ENCODE data around the gene FHL3.

The FHL3 gene

DNA sequence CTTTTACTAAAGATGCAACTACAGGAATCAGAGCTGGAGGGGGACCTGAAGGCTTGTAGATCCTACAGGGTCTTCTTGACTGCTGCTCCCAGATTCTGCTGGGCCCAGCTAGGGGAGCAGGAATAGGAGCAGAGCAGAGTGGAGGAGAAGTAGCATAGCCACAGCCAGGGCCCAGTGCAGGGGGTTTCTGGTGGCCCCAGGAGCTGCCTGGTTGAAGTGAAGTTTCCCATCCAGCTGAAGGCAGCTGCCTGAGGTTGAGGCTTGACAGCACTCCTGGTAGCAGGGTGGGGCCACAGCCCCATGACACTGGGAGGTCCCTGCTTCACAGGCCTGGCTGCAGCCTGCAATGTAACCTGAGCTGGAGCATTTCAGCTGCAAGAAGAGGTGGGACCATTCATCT, 56.5 kb downstream of the FHL3 start:
- H3K4me3 ChIP-seq (ENCODE audit: low read length in 2 of 2): no peak overlapping the region
- peaks cover 14% of the 10 kb centered on the region for H3K4me1 ChIP-seq (ENCODE audit: control insufficient read depth, insufficient read depth, low read length)
- no peak overlapping the region for H3K9ac ChIP-seq (ENCODE audit: low read length in 2 of 2)
- no peaks in the 10 kb centered on the region for H3K9me3 ChIP-seq (ENCODE audit: control insufficient read depth in 2 of 2, low read length in 2 of 2)
- H3K36me3 ChIP-seq (ENCODE audit: control insufficient read depth in 2 of 2, insufficient read depth in 2 of 2, low read length in 2 of 2): peaks cover 2 to 4% of the 10 kb centered on the region in 2 donors
- no peaks in the 10 kb centered on the region for H3K27me3 ChIP-seq (ENCODE audit: control insufficient read depth in 1 of 2, insufficient read depth in 2 of 2, low read length in 2 of 2)
- H3K27ac ChIP-seq (ENCODE audit: low read length): no peak overlapping the region

DNA sequence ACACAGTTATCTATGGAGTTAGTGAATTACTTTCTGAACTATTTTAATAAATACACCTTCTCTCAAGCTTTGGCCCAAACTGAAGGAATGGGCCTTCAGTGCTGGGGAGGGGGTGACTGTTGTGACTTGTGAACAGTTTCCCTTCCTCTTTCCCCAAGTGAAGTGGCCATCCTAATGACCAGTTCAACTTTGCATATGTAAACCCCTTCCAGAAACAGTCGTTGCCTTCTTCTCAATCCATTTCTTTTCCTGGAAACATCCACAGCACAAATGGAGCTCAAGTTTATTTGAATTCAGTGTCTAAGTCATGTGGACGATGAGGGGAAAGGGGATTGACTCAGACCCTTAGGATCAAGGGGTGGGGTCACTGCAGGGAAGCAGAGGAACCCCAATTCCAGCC, 57.1 kb downstream of the FHL3 start:
- H3K27me3 ChIP-seq (ENCODE audit: control insufficient read depth in 1 of 2, insufficient read depth in 2 of 2, low read length in 2 of 2): no peaks in the 10 kb centered on the region
- no peak overlapping the region for H3K4me3 ChIP-seq (ENCODE audit: low read length in 2 of 2)
- no peak overlapping the region for H3K27ac ChIP-seq (ENCODE audit: low read length)
- no peaks in the 10 kb centered on the region for H3K9me3 ChIP-seq (ENCODE audit: control insufficient read depth in 2 of 2, low read length in 2 of 2)
- H3K9ac ChIP-seq (ENCODE audit: low read length in 2 of 2): no peak overlapping the region
- peaks cover 14% of the 10 kb centered on the region for H3K4me1 ChIP-seq (ENCODE audit: control insufficient read depth, insufficient read depth, low read length)
- peaks cover 5 to 10% of the 10 kb centered on the region in 2 donors for H3K36me3 ChIP-seq (ENCODE audit: control insufficient read depth in 2 of 2, insufficient read depth in 2 of 2, low read length in 2 of 2)

GRCh38 chr1:37947364-37947763, 58.0 kb downstream of the FHL3 start:
- H3K4me3 ChIP-seq (ENCODE audit: low read length in 2 of 2): peak overlapping the region; percentile 99 to 100
- peak overlapping the region; percentile 95 to 96 for H3K9ac ChIP-seq (ENCODE audit: low read length in 2 of 2)
- peak overlapping the region; percentile 86 for H3K27ac ChIP-seq (ENCODE audit: low read length)
- peaks cover 5 to 11% of the 10 kb centered on the region in 2 donors for H3K36me3 ChIP-seq (ENCODE audit: control insufficient read depth in 2 of 2, insufficient read depth in 2 of 2, low read length in 2 of 2)
- peaks cover 14% of the 10 kb centered on the region for H3K4me1 ChIP-seq (ENCODE audit: control insufficient read depth, insufficient read depth, low read length)
- no peaks in the 10 kb centered on the region for H3K9me3 ChIP-seq (ENCODE audit: control insufficient read depth in 2 of 2, low read length in 2 of 2)
- no peaks in the 10 kb centered on the region for H3K27me3 ChIP-seq (ENCODE audit: control insufficient read depth in 1 of 2, insufficient read depth in 2 of 2, low read length in 2 of 2)

All from stomach smooth muscle (tissue), 2 donors.